H9 (cell line): ENCODE results near the gene LHX4. TPM values are rescaled to one million over a fixed set of nuclear protein-coding genes. Genes with fewer than 3 reads are reported as not detected.

Experiments
- DNase-seq: peaks from one replicate; pipeline ENCODE4 v3.0.0-alpha.2; 2017
- H2AFZ ChIP-seq: one replicate; pipeline ENCODE4 v1.6.1; 2013; ENCODE audit warnings: mild to moderate bottlenecking, low read length, control low read depth, moderate library complexity
- H2AK5ac ChIP-seq: 2 replicates; pipeline ENCODE4 v1.6.1; 2013; ENCODE audit warnings: low read length, control low read depth, mixed read lengths; ENCODE audit not compliant: insufficient read length
- H2BK120ac ChIP-seq: one replicate; pipeline ENCODE4 v1.6.1; 2013; ENCODE audit warnings: low read depth, mild to moderate bottlenecking, low read length, control low read depth, inconsistent platforms; ENCODE audit not compliant: poor library complexity, severe bottlenecking
- H2BK12ac ChIP-seq: 2 replicates; pipeline ENCODE4 v1.6.1; 2013; ENCODE audit warnings: low read length, control low read depth, mixed read lengths, low read depth; ENCODE audit not compliant: insufficient read length
- H2BK15ac ChIP-seq: 2 replicates; pipeline ENCODE4 v1.6.1; 2013; ENCODE audit warnings: low read depth, low read length, control low read depth
- H2BK20ac ChIP-seq: one replicate; pipeline ENCODE4 v1.6.1; 2013; ENCODE audit warnings: low read depth, mild to moderate bottlenecking, low read length, control low read depth, inconsistent platforms; ENCODE audit not compliant: poor library complexity, severe bottlenecking
- H2BK5ac ChIP-seq: 2 replicates; pipeline ENCODE4 v1.6.1; 2013; ENCODE audit warnings: low read length, control low read depth, mixed read lengths; ENCODE audit not compliant: insufficient read length
- H3K14ac ChIP-seq: 2 replicates; pipeline ENCODE4 v1.6.1; 2013; ENCODE audit warnings: low read length, control low read depth; ENCODE audit not compliant: insufficient read depth
- H3K18ac ChIP-seq: 2 replicates; pipeline ENCODE4 v1.6.1; 2013; ENCODE audit warnings: low read depth, mild to moderate bottlenecking, mixed read lengths, low read length, control low read depth; ENCODE audit not compliant: insufficient read length
- H3K23ac ChIP-seq: 2 replicates; pipeline ENCODE4 v1.6.1; 2013; ENCODE audit warnings: low read length, control low read depth, mixed read lengths, low read depth; ENCODE audit not compliant: insufficient read length
- H3K23me2 ChIP-seq: 2 replicates; pipeline ENCODE4 v1.6.1; 2013; ENCODE audit warnings: low read depth, mild to moderate bottlenecking, mixed read lengths, low read length, control low read depth; ENCODE audit not compliant: insufficient read length, poor library complexity, severe bottlenecking
- H3K27ac ChIP-seq: 2 replicates; pipeline ENCODE4 v1.5.1; 2013; ENCODE audit warnings: low read length, control low read depth, mixed read lengths, low read depth; ENCODE audit not compliant: insufficient read length
- H3K27me3 ChIP-seq: 2 replicates; pipeline ENCODE4 v1.6.1; 2013; ENCODE audit warnings: low read length, control low read depth, inconsistent platforms; ENCODE audit not compliant: insufficient read depth
- H3K4ac ChIP-seq: 2 replicates; pipeline ENCODE4 v1.6.1; 2013; ENCODE audit warnings: low read depth, mild to moderate bottlenecking, control low read depth, inconsistent platforms, low read length, moderate library complexity
- H3K4me1 ChIP-seq: 2 replicates; pipeline ENCODE4 v1.6.1; 2013; ENCODE audit warnings: low read length, control low read depth, inconsistent platforms; ENCODE audit not compliant: insufficient read depth
- H3K4me2 ChIP-seq: 2 replicates; pipeline ENCODE4 v1.6.1; 2013; ENCODE audit warnings: low read length, control low read depth, mixed read lengths; ENCODE audit not compliant: insufficient read length, insufficient read depth
- H3K56ac ChIP-seq: 2 replicates; pipeline ENCODE4 v1.6.1; 2013; ENCODE audit warnings: low read depth, mild to moderate bottlenecking, mixed read lengths, low read length, control low read depth; ENCODE audit not compliant: insufficient read length
- H3K79me1 ChIP-seq: 2 replicates; pipeline ENCODE4 v1.6.1; 2013; ENCODE audit warnings: low read depth, mild to moderate bottlenecking, moderate library complexity, low read length, control low read depth, inconsistent platforms; ENCODE audit not compliant: insufficient read depth, poor library complexity, severe bottlenecking
- H3K79me2 ChIP-seq: 2 replicates; pipeline ENCODE4 v1.6.1; 2013; ENCODE audit warnings: low read length, control low read depth, inconsistent platforms; ENCODE audit not compliant: insufficient read depth
- H3K9ac ChIP-seq: 2 replicates; pipeline ENCODE4 v1.6.1; 2013; ENCODE audit warnings: low read length, control low read depth, mixed read lengths; ENCODE audit not compliant: insufficient read length; ENCODE audit errors: extremely low read depth
- H3K9me3 ChIP-seq: one replicate; pipeline ENCODE4 v1.6.1; 2013; ENCODE audit warnings: low read depth, low read length, inconsistent platforms; ENCODE audit not compliant: control insufficient read depth
- H3T11ph ChIP-seq: one replicate; pipeline ENCODE4 v1.6.1; 2013; ENCODE audit warnings: mild to moderate bottlenecking, low read length, control low read depth, inconsistent platforms
- H4K20me1 ChIP-seq: one replicate; pipeline ENCODE4 v1.6.1; 2013; ENCODE audit not compliant: control insufficient read depth, insufficient read length, insufficient read depth
- H4K5ac ChIP-seq: 2 replicates; pipeline ENCODE4 v1.6.1; 2013; ENCODE audit warnings: low read depth, mild to moderate bottlenecking, mixed read lengths, low read length, control low read depth; ENCODE audit not compliant: insufficient read length
- H4K8ac ChIP-seq: replicated peaks from 2 replicates; pipeline ENCODE4 v1.6.1; 2013; ENCODE audit warnings: low read length, control low read depth, mixed read lengths, low read depth; ENCODE audit not compliant: insufficient read length
- H4K91ac ChIP-seq: 2 replicates; pipeline ENCODE4 v1.6.1; 2013; ENCODE audit warnings: low read depth, mild to moderate bottlenecking, moderate library complexity, mixed read lengths, low read length, control low read depth; ENCODE audit not compliant: insufficient read length
- H3K27ac Mint-ChIP-seq, 3 experiments: 2 replicates in 2 of 3; 3 replicates in 1 of 3; pipeline ENCODE4 v1.8.0; 2020 to 2021; ENCODE audit warnings: mixed read lengths in 3 of 3, mild to moderate bottlenecking in 1 of 3, moderate library complexity in 1 of 3
- H3K27me3 Mint-ChIP-seq: 2 replicates; pipeline ENCODE4 v1.8.0; 2021; ENCODE audit warnings: low read depth, mild to moderate bottlenecking, moderate library complexity, mixed read lengths
- H3K36me3 Mint-ChIP-seq, 3 experiments: 2 replicates in 2 of 3; 3 replicates in 1 of 3; pipeline ENCODE4 v1.8.0; 2020 to 2021; ENCODE audit warnings: low read depth in 3 of 3, mixed read lengths in 3 of 3; ENCODE audit not compliant: insufficient read depth in 1 of 3
- H3K4me1 Mint-ChIP-seq, 2 experiments: 2 replicates each; pipeline ENCODE4 v1.8.0; 2020; ENCODE audit warnings: mixed read lengths in 2 of 2
- H3K4me3 Mint-ChIP-seq, 2 experiments: 2 replicates in 1 of 2; 3 replicates in 1 of 2; pipeline ENCODE4 v1.8.0; 2020 to 2021; ENCODE audit warnings: mild to moderate bottlenecking in 2 of 2, mixed read lengths in 2 of 2, moderate library complexity in 1 of 2
- H3K9me3 Mint-ChIP-seq, 2 experiments: 2 replicates in 1 of 2; 3 replicates in 1 of 2; pipeline ENCODE4 v1.8.0; 2020; ENCODE audit warnings: mild to moderate bottlenecking in 2 of 2, mixed read lengths in 2 of 2, moderate library complexity in 1 of 2
- WGBS: extraction: QIAGEN DNeasy Blood & Tissue Kit; methylation state at CpG from one replicate; pipeline ENCODE4 v1.1.7; 2013; ENCODE audit warnings: missing lambda C conversion rate, low lambda C conversion rate, mixed read lengths; ENCODE audit not compliant: insufficient read length; ENCODE audit errors: extremely low coverage; 5-methylcytosine and 5-hydroxymethylcytosine counted together
- total RNA-seq: library from RNA; stranded (reverse); gene quantifications from 2 replicates; pipeline ENCODE4 v1.2.1, GENCODE V29; 2021
- TF ChIP-seq, protein P1 (sequence below): fragments of 200-600 bp; sonication (generic); conservative IDR thresholded peaks from 3 replicates; pipeline ENCODE4 v1.8.0; 2021; ENCODE audit warnings: antibody characterized with exemption, mild to moderate bottlenecking

LHX4 gene
- total RNA-seq, 1 experiment from 2014 or later: 1.9 TPM

DNA sequence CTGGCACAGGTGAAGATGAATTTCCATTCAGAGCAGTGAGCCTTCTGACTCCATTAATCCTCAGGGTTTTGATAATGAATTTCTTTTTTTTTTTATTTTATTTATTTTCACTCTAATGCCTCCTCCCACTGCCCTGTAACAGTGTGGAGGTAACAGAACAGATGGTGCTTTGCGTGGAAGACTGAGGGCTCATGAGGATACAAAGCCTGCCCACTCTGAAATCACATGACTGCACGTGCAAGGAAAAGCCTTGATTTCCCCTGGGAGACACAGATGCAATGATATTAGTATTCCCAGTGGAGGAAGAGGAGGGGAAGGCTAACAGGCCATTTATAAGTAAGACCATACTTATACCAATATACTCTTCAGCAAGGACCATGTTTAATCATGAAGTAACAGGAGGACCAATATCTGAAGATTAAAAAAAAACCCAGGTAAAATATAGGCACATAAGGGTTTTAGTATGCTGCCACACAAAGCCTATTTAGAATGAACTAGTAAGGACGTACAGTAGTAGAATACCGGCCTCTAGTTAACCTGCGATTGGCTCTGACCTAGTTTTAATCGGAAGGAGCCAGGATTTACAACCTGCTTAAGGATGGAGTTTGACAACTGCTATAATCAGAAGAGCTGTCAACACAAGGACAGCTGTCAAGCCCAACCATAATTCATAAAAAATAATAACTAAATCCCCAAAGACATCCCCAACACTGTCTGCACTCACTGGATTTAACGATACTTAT, 69.6 kb downstream of the LHX4 start:
- no CpG with 5 or more reads among the region's 7 CpGs for WGBS
- no peak overlapping the region for H3K9ac ChIP-seq
- H2BK20ac ChIP-seq: no peak overlapping the region
- H3K27me3 Mint-ChIP-seq: peaks cover 2% of the 10 kb centered on the region; the same call in 1 of the 2 replicates
- H2BK120ac ChIP-seq: no peak overlapping the region
- peaks cover 0 to 4% (median 3%) of the 10 kb centered on the region in 3 experiments; a peak in 3 of 7 replicates for H3K36me3 Mint-ChIP-seq
- H3K4ac ChIP-seq: no peak overlapping the region
- peaks cover 3% of the 10 kb centered on the region in 2 experiments; a peak in 1 of 4 replicates for H3K4me1 Mint-ChIP-seq
- DNase-seq: no peak
- H3K18ac ChIP-seq: no peak overlapping the region
- no peak overlapping the region for H3K27ac Mint-ChIP-seq
- no peak overlapping the region for H2BK5ac ChIP-seq
- H2BK15ac ChIP-seq: no peak overlapping the region
- H3K4me1 ChIP-seq: no peaks in the 10 kb centered on the region
- H3K23me2 ChIP-seq: no peaks in the 10 kb centered on the region
- H3K27ac ChIP-seq: no peak overlapping the region
- no peaks in the 10 kb centered on the region for H3K79me2 ChIP-seq
- no peak overlapping the region for H4K8ac ChIP-seq
- no peaks in the 10 kb centered on the region for H4K20me1 ChIP-seq
- H3K27me3 ChIP-seq: no peaks in the 10 kb centered on the region
- H3K9me3 Mint-ChIP-seq: no peaks in the 10 kb centered on the region; a peak in 1 of 5 replicates
- no peak overlapping the region for H2AFZ ChIP-seq
- no peak overlapping the region for H3K4me3 Mint-ChIP-seq
- no peaks in the 10 kb centered on the region for H3K9me3 ChIP-seq
- TF ChIP-seq, protein P1, sequence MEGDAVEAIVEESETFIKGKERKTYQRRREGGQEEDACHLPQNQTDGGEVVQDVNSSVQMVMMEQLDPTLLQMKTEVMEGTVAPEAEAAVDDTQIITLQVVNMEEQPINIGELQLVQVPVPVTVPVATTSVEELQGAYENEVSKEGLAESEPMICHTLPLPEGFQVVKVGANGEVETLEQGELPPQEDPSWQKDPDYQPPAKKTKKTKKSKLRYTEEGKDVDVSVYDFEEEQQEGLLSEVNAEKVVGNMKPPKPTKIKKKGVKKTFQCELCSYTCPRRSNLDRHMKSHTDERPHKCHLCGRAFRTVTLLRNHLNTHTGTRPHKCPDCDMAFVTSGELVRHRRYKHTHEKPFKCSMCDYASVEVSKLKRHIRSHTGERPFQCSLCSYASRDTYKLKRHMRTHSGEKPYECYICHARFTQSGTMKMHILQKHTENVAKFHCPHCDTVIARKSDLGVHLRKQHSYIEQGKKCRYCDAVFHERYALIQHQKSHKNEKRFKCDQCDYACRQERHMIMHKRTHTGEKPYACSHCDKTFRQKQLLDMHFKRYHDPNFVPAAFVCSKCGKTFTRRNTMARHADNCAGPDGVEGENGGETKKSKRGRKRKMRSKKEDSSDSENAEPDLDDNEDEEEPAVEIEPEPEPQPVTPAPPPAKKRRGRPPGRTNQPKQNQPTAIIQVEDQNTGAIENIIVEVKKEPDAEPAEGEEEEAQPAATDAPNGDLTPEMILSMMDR: no peak
- H3K79me1 ChIP-seq: no peaks in the 10 kb centered on the region
- no peak overlapping the region for H4K91ac ChIP-seq
- H4K5ac ChIP-seq: no peak overlapping the region
- no peak overlapping the region for H2BK12ac ChIP-seq
- no peak overlapping the region for H2AK5ac ChIP-seq
- no peak overlapping the region for H3K4me2 ChIP-seq
- no peak overlapping the region for H3K56ac ChIP-seq
- no peak overlapping the region for H3K14ac ChIP-seq
- no peak overlapping the region for H3T11ph ChIP-seq
- no peak overlapping the region for H3K23ac ChIP-seq
